Body of pancreas (tissue), 4 donors: ENCODE results near the gene OTUB1. TPM values are rescaled to one million over a fixed set of nuclear protein-coding genes. Genes with fewer than 3 reads are reported as not detected.
A peak's percentile ranks its signal among the peaks of the same experiment; 100 is the strongest.

Experiments
- ATAC-seq: fragments of 150-250 bp; one replicate; pipeline ENCODE4 v1.9.1; 2016
- DNase-seq, 4 donors: peaks; one replicate each; pipeline ENCODE4 v3.0.0-alpha.2; 2019
- H3K27ac ChIP-seq, 4 donors: fragments of 200-600 bp; sonication (generic); 1 replicate in 3 of 4; 2 replicates in 1 of 4; pipeline versions ENCODE4 v1.5.1 to v1.6.1; 2016 to 2019; ENCODE audit warnings: mild to moderate bottlenecking in 1 of 4, mixed read lengths in 1 of 4, moderate library complexity in 1 of 4
- H3K27me3 ChIP-seq, 2 donors: fragments of 200-600 bp; sonication (generic); one replicate each; pipeline ENCODE4 v1.6.0; 2016; ENCODE audit warnings: mild to moderate bottlenecking in 1 of 2
- H3K36me3 ChIP-seq, 2 donors: fragments of 200-600 bp; sonication (generic); replicated peaks in 1 of 2; 2 replicates each; pipeline ENCODE4 v1.5.1; 2016; ENCODE audit warnings: low read depth in 2 of 2; ENCODE audit not compliant: insufficient read depth in 1 of 2
- H3K4me1 ChIP-seq: fragments of 200-600 bp; sonication (generic); one replicate; pipeline ENCODE4 v1.6.0; 2016
- H3K4me3 ChIP-seq, 2 donors: fragments of 200-600 bp; sonication (generic); 1 replicate in 1 of 2; 2 replicates in 1 of 2; pipeline ENCODE4 v1.5.1; 2016 to 2019
- H3K9me3 ChIP-seq, 3 donors: fragments of 200-600 bp; sonication (generic); 1 replicate in 2 of 3; 2 replicates in 1 of 3; pipeline ENCODE4 v1.5.1; 2016
- POLR2A ChIP-seq, 3 donors: fragments of 450-650 bp; IDR thresholded peaks; one replicate each; pipeline ENCODE4 v1.6.1; 2016; ENCODE audit warnings: antibody characterized with exemption in 3 of 3, mild to moderate bottlenecking in 2 of 3
- WGBS, 2 donors: methylation state at CpG; one replicate each; pipeline ENCODE4 v1.1.5; 2017; 5-methylcytosine and 5-hydroxymethylcytosine counted together
- intact Hi-C: fragments of 100-400 bp; cut with DNase I; formaldehyde crosslinking; loops from one replicate; pipeline ENCODE4 v1.15.1; 2023
- total RNA-seq, 2 donors: library from RNA; depleted of rRNA; stranded (reverse); fragments of >200 nt; gene quantifications; one replicate each; pipeline ENCODE4 v1.1.0, GENCODE V29; 2016
- TF ChIP-seq, protein P1 (sequence below), 7 experiments: fragments of 450-650 bp in 4 of 7; fragments of 200-600 bp in 3 of 7; sonication (generic) in 3 of 7; IDR thresholded peaks; one replicate each; pipeline ENCODE4 v1.5.1; 2016 to 2019; ENCODE audit warnings: antibody characterized with exemption in 7 of 7

Gene OTUB1
- total RNA-seq, 2 donors from 2014 or later: 20.8 to 36.3 TPM

DNA sequence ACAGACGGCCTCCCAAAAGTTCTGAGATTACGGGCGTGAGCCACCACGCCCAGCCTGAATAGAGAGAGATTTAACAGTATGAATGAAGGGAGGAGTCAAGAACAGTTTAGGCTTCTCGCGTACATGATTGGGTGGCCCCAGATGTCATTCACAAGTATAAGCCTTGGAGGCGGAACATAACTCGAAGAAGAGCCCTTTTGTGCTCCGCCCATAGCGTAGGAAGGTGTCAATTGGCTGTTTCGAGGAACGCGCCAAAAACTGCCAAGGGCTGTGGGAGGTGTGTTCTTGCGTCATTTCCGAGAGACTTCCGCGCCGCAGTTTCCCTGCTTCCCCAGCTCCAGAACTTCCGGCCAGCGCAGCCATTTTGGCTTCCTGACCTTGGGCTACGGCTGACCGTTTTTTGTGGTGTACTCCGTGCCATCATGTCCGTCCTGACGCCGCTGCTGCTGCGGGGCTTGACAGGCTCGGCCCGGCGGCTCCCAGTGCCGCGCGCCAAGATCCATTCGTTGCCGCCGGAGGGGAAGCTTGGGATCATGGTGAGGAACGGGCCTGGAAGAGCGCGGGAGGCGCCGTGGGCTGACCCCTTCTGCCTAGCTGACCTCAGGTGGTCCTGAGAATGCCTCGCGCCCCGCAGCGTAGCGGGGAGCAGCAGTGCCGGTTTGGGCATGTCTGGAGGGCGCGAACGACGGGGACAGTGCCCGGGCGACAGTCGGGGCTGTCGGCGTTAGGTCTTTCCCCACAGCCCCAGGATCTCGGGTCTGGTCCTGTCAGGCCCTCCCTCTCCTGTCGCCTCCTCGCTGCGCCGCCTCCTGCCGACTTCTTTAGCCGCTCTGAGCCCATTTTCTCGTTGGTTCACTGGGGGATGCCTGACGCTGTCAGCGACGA, 11.7 kb upstream of the OTUB1 start, which contains the start of gene COX8A:
COX8A (plus strand) TSS at position 362 of the 885 bp plus-strand sequence; CDS start at position 423, 61 bp downstream.
- peaks cover 20% of the 10 kb centered on the region for H3K4me1 ChIP-seq
- H3K27me3 ChIP-seq: no peaks in the 10 kb centered on the region
- no peaks in the 10 kb centered on the region for H3K9me3 ChIP-seq
- intact Hi-C loops: no loop called here
- TF ChIP-seq POLR2A (IDR thresholded peaks at IDR 0.05): peak; percentile 20 to 77 (median 74)
- TF ChIP-seq, protein P1, sequence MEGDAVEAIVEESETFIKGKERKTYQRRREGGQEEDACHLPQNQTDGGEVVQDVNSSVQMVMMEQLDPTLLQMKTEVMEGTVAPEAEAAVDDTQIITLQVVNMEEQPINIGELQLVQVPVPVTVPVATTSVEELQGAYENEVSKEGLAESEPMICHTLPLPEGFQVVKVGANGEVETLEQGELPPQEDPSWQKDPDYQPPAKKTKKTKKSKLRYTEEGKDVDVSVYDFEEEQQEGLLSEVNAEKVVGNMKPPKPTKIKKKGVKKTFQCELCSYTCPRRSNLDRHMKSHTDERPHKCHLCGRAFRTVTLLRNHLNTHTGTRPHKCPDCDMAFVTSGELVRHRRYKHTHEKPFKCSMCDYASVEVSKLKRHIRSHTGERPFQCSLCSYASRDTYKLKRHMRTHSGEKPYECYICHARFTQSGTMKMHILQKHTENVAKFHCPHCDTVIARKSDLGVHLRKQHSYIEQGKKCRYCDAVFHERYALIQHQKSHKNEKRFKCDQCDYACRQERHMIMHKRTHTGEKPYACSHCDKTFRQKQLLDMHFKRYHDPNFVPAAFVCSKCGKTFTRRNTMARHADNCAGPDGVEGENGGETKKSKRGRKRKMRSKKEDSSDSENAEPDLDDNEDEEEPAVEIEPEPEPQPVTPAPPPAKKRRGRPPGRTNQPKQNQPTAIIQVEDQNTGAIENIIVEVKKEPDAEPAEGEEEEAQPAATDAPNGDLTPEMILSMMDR (IDR thresholded peaks at IDR 0.05): peak in 2 of 7 experiments; percentile 23 to 30
- peak within 1 kb of the TSS; percentile 76 to 94 (median 88) for H3K27ac ChIP-seq
- ATAC-seq (peak; percentile 99), DNase-seq (peak; percentile 98 to 100 (median 99))
- H3K4me3 ChIP-seq: peak within 1 kb of the TSS; percentile 42 to 53
- H3K36me3 ChIP-seq: no peaks in the 10 kb centered on the region
- 1% methylated on average over 36 to 67 of the region's 67 CpGs for WGBS, 2 donors

DNA sequence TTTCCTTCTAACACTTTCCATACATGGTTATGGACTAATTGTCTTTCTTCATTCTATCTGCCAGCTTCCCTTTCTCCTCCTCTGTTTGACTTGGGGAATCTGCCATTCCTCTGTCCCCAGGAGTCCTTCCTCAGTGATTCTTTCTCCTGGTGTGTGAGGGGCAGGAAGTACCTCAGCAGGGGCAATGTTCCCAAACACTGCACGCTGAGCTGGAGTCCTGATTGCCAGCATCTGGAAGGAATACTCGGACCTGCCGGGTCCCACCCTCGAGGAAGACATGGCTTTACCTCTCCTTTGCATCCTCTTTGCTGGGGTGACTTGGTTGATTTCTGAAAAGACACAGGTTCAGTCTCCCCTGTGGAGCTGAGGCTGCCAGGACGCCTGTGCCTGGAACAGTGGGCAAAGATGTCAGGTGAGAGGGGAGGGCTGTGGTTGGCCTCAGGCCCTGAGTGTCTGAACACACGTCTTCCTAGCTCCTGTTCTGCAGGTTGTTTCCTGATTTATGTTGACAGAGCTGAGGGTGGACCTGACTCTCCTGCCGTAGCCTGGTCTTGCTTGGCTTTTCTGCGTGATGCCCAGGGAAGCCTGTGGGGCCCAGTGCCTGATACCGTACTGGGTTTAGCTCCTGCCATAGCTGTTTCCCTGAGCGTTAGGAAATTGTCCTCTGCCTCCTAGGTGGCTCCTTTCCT, 7.5 kb upstream of the OTUB1 start:
- H3K27me3 ChIP-seq: no peaks in the 10 kb centered on the region
- no peak overlapping the region for H3K27ac ChIP-seq
- DNase-seq (no peak), ATAC-seq (no peak)
- WGBS, 2 donors: 72 to 78% methylated on average over 4 to 10 of the region's 10 CpGs
- intact Hi-C loops: no loop called here
- H3K4me3 ChIP-seq: no peak overlapping the region
- no peaks in the 10 kb centered on the region for H3K9me3 ChIP-seq
- peaks cover 20% of the 10 kb centered on the region for H3K4me1 ChIP-seq
- TF ChIP-seq POLR2A (IDR thresholded peaks at IDR 0.05): no peak
- TF ChIP-seq, protein P1 (IDR thresholded peaks at IDR 0.05): no peak
- H3K36me3 ChIP-seq: no peaks in the 10 kb centered on the region

DNA sequence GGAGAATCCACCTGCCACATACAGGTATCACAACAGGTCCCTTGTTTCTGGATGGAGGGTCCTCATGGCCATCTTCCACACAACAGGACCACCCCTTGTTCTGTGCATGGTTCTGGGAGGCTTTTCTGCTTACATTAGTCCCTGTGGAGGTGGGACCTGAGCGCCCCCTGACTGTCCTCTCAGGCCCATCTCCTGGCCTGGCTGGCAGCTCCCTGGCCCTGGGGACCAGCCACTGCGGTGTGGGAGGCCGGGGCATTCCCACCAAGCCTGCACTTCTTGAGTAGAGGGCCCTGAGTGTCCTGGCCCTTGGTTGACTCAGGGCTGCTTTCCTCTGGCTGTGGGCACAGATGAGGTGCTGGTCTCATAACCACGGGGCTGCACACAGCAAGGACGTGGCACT, 6.8 kb upstream of the OTUB1 start:
- Histone ChIP-seq H3K27me3 (no peaks in the 10 kb centered on the region), H3K4me1 (peaks cover 17% of the 10 kb centered on the region), H3K36me3 (no peaks in the 10 kb centered on the region), H3K27ac (no peak overlapping the region), H3K9me3 (no peaks in the 10 kb centered on the region), H3K4me3 (no peak overlapping the region)
- 82 to 94% methylated on average over 2 to 5 of the region's 5 CpGs for WGBS, 2 donors
- DNase-seq (no peak), ATAC-seq (no peak)
- TF ChIP-seq, protein P1 (IDR thresholded peaks at IDR 0.05): no peak
- no peak for TF ChIP-seq POLR2A (IDR thresholded peaks at IDR 0.05)
- intact Hi-C loops: no loop called here

DNA sequence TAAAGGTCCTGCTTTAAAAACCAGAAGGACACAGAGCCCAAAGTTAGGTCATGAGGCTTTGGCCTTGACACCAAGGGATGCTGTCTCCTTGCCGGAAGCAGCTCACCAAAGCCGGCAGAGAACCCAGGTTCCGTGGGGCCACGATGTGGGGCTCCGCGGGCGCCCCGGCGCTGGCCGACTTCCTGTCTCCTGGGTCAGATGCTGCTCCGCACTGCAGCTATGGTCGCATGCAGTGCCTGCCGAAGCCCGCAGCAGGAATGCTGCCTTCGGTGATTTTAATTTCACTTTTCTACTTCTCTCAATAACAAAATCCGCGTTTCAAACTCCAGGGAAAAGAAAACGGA, 454 bp upstream of the OTUB1 start:
- no peaks in the 10 kb centered on the region for H3K9me3 ChIP-seq
- H3K27ac ChIP-seq: peak overlapping the region; percentile 22 to 82 (median 70)
- peak overlapping the region; percentile 84 to 96 for H3K4me3 ChIP-seq
- intact Hi-C loops: no loop called here
- peaks cover 16% of the 10 kb centered on the region for H3K4me1 ChIP-seq
- ATAC-seq (peak; percentile 25), DNase-seq (peak in 2 of 4 donors; percentile 27 to 31)
- 0 to 5% methylated on average over 13 to 18 of the region's 18 CpGs for WGBS, 2 donors
- H3K36me3 ChIP-seq: no peaks in the 10 kb centered on the region
- no peaks in the 10 kb centered on the region for H3K27me3 ChIP-seq
- TF ChIP-seq POLR2A (IDR thresholded peaks at IDR 0.05): no peak
- TF ChIP-seq, protein P1 (IDR thresholded peaks at IDR 0.05): no peak
